Glomerular endothelial cell (primary cell): ENCODE results near the gene ITGA11. TPM values are rescaled to one million over a fixed set of nuclear protein-coding genes. Genes with fewer than 3 reads are reported as not detected.
"Not testable (repeated sequence)": the region's sequence is repeated elsewhere in the genome, so short reads cannot be mapped to it uniquely, and the experiment has no call there.

ENCODE experiments used
- DNase-seq: peaks from one replicate; pipeline ENCODE4 v3.0.0-alpha.2; 2011; ENCODE audit warnings: low read depth, low spot score; ENCODE audit errors: extremely low read depth
- total RNA-seq: library from RNA; depleted of rRNA; stranded (reverse); fragments of >200 nt; gene quantifications from 2 replicates; pipeline ENCODE4 v1.2.3, GENCODE V29; 2015

ITGA11 gene
- total RNA-seq, 1 donor from 2014 or later: 54.2 TPM

GRCh38 chr15:68425428-68426060 is 6.4 kb downstream of the ITGA11 start:
- DNase-seq: no peak

- DNase-seq: no peak
These were observed 7.1 kb downstream of the ITGA11 start for GRCh38 chr15:68424754-68425390.

GRCh38 chr15:68423359-68424296 is 8.3 kb downstream of the ITGA11 start:
- no peak for DNase-seq

- not testable (repeated sequence) for DNase-seq
These were observed 9.4 kb downstream of the ITGA11 start for GRCh38 chr15:68422403-68423145.

GRCh38 chr15:68421798-68422402 is 10.1 kb downstream of the ITGA11 start:
- no peak for DNase-seq

GRCh38 chr15:68421115-68421551 is 10.8 kb downstream of the ITGA11 start:
- DNase-seq: no peak

- DNase-seq: no peak
These were observed 11.7 kb downstream of the ITGA11 start for GRCh38 chr15:68420186-68420684.

- no peak for DNase-seq
These were observed 12.4 kb downstream of the ITGA11 start for GRCh38 chr15:68419301-68420175.

- DNase-seq: no peak
These were observed 13.3 kb downstream of the ITGA11 start for GRCh38 chr15:68418611-68419161.

GRCh38 chr15:68417897-68418296 is 14.1 kb downstream of the ITGA11 start:
- DNase-seq: no peak

GRCh38 chr15:68417051-68417450 is 14.9 kb downstream of the ITGA11 start:
- no peak for DNase-seq

- DNase-seq: no peak
These were observed 15.8 kb downstream of the ITGA11 start for GRCh38 chr15:68416158-68416535.

- no peak for DNase-seq
These were observed 16.3 kb downstream of the ITGA11 start for GRCh38 chr15:68415501-68416157.

GRCh38 chr15:68415061-68415460 is 16.9 kb downstream of the ITGA11 start:
- no peak for DNase-seq

- DNase-seq: no peak
These were observed 17.4 kb downstream of the ITGA11 start for GRCh38 chr15:68414591-68414990.

GRCh38 chr15:68414206-68414555 is 17.8 kb downstream of the ITGA11 start:
- DNase-seq: no peak

- no peak for DNase-seq
These were observed 18.4 kb downstream of the ITGA11 start for GRCh38 chr15:68413363-68414205.

GRCh38 chr15:68412218-68412617 is 19.7 kb downstream of the ITGA11 start:
- no peak for DNase-seq
